Islet precursor cell (in vitro differentiated cells): Measurements from ENCODE around the gene MPI.

ENCODE experiments used
- DNase-seq: peaks from one replicate; pipeline ENCODE4 v3.0.0-alpha.2; 2018

Gene MPI, protein sequence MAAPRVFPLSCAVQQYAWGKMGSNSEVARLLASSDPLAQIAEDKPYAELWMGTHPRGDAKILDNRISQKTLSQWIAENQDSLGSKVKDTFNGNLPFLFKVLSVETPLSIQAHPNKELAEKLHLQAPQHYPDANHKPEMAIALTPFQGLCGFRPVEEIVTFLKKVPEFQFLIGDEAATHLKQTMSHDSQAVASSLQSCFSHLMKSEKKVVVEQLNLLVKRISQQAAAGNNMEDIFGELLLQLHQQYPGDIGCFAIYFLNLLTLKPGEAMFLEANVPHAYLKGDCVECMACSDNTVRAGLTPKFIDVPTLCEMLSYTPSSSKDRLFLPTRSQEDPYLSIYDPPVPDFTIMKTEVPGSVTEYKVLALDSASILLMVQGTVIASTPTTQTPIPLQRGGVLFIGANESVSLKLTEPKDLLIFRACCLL

DNA sequence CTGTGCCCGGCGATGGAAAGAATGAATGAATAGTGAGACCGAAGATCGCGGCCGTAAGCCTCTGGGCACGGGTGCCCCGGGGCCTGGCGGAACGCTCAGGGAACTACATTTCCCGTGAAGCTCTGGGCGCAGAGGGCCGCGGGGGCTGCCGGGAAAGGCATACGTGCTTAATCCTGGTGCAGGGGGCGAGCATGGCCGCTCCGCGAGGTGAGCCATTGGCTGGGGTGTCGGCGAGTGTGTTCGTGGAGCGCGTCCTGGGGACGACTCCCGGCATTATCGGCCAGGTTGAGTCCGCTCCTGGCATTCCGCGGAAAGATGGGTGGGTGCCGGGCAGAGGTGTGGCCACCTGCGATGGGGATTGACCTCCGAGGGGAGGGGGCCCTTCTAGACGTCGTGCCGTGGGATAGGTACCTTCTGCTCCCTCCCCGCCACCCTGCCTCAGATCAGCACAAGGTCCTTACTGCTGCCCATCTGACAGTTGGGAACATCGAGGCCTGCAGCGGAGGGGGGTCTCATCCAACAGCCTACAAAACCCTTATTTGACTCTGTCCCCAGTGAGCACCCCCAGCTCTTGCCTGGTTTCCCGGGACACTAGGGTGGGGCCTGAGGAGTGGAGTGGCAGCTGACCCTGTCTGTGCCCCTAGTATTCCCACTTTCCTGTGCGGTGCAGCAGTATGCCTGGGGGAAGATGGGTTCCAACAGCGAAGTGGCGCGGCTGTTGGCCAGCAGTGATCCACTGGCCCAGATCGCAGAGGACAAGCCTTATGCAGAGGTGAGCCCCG lies at the start of gene MPI:
MPI (plus strand) TSS at position 160 of the 782 bp plus-strand sequence; CDS start at position 192, 32 bp downstream.
- DNase-seq, result peak; percentile 93

DNA sequence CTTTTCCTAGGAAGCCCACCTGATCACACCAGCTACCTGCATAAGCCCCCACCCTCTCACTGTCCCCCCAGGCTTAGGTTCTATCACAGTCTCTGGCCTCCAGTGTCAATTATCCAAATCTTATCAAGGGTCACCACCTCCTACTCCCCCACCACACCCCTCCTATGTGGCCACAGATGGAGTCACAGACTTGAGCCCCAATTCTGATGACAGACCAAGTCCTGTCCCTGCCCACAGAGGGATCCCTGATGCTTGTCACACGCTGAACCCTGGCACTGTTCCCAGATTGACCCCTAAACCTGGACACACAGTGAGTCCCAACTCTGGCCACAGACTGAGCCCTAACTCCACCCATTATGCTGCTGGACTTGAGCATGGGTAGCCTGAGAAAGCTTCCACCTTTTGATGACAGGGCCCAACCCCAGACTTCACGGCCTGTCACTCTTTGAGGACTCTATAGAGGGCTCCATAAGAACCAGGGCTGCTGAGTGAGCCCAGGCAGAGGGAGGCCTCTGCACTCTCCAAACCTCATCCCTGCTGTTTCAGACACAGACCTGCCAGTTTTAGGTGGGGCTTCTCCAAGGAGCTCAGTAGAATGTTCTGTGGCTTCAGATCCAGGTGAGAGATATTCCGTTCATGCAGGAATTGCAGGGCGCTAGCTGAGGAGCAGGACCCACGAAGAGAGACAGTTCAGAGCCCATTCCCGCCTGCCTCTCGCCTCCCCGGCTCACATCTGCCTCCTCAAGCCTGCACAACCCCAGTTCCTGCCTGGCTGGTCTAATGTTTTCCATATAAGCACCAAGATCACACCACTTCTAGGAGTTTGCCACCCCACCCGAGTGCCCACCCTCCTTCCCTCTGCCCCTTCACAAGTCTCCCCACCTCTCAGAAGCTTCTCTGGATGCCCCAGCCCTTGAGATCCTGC lies 48.7 kb upstream of the MPI start:
- no peak for DNase-seq

DNA sequence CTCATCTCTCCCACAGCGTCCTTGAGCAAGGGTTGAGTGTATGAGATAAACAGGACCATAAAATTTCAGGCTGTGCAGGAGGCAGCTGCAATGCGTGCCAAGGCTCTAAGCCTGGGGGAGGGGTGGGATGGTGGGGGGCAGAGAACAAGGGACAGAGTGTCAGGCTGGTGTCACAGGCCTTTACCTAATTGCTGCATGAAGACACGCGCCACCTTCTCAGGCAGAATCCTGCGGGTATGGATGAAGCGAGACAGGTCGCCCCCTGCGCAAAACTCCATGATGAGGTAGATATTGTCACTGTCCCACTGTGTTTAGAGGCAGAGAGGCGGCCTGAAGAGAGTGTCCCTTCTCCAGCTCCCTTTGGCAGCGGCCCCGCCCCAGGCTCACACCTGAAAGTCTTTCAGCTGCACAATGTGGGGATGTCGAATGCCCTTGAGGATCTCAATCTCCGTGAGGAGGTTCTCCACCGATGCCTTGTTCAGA lies 47.9 kb upstream of the MPI start:
- DNase-seq, result no peak

DNA sequence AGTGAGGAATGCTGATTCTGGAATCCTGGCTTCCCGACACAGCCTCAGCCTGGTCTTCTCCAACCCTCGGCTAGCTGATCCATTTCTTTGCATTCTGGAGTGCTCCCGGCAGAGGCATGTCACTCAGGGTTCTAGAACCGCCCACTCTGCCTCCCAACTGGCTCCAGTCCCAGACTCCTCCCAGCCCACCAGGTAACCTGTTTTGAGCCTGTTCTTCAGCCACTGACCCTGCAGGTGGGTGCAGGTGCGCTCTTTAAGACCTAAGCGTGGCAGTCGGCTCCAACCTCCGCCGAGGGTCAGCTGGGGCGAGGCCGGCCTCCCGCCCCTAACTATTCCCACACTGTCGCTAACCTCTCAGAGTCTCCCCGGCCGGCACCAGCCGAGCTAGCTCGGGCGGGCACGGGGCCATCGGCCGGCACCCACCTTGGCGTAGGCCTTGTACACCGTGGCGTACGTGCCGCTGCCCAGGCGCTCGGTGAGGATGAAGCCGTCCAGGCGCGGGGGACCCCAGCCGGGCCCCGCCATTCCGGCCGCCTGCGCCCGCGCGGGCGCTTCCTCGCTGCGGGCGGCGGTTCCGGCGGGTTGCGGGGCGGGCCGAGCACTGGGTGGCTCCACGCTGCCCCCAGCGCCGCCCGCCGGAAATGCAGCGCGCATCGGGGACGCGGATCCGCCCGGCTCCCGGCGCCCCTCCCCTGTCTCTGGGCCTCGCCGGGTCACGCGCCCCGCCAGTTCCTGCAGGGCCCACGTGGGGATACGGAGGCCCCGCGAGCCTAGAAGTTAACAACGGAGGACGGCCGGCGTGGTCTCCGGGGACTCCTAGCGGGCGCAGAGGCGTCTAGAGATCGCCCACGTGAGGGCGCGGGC lies 47.0 kb upstream of the MPI start, which contains the start of gene ULK3:
ULK3 (minus strand) TSS at position 576 of the 864 bp plus-strand sequence; CDS start at position 525, 51 bp downstream.
- DNase-seq, result peak; percentile 96

DNA sequence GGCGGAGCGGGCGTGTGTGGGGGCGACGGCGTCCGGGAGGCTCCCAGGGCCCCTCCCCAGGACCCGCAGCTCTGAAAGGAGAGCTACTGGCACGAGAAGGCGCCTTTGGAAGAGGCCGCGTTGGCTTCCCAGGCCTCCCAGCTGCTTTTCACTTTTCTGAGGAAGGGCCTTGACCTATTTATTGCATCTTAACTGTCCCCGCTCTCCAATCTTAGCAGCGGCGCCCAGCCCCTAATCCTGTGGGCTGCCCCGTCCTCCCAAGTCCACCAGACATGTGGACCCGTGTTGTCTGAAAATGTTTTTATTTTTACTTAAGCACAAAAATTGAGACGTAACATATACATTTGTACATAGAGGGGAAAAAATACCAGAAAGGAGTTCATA lies 46.4 kb upstream of the MPI start:
- DNase-seq, result no peak

DNA sequence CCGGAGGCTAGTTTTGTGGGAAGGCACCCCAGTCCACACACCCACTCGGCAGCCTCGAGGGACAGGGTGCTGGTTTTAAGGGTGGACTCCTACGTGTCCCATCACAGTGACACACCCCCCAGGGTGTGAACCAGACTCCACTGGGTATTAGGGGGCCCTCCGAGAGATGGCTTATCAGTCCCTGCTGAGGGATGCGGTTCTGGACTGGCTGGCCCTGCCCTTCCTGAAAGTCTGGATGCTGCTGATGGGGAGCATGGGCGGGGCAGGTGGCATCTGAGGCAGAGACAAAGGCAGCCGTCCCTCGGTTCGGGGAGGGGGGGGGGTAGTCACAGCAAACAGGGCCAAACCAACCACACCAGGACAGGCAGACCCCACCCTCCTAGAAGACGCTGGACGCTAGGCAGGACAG lies 45.9 kb upstream of the MPI start:
- no peak for DNase-seq

DNA sequence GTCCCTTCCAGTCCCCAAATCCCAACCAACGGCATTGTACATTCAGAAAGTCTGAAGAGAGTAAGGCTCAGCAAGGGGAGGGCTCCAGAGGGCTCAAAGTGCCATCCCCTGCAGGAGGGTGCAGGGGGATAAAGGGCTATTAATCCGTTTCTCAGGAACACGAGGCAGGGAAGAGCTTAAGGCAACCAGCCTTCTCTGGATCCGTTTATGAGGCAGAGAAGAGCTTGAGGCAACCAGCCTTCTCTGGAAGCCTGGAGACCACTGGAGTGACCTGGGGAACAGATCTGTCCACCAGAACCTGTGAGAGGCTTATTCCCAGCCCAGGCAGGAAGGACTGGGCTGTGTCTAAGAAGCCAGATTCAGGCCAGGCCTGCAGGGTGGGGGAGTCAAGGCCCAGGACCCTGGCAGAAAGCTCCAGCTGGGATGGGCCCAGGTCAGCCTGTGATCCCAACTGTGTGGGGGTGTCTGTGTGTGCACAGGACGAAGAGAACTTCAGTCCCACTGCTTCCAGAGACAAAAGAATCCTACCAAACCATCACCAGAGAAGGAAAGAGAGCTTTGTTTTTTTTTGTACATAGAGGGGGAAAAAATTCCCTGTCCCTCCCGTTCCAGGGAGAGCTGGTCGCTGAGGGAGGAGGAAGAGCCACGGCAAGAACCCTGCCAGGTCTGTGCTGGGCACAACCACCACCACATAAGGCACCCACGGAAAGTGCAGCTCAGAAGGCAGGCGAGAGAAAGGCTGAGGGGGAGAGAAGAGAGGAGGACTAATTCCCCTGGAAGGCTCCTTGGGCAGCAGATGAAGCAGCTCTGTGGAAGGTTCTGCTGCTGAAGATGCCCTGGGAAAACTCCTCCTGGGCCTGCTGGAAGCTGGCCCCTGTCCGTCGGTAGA lies 45.3 kb upstream of the MPI start:
- DNase-seq, result no peak

DNA sequence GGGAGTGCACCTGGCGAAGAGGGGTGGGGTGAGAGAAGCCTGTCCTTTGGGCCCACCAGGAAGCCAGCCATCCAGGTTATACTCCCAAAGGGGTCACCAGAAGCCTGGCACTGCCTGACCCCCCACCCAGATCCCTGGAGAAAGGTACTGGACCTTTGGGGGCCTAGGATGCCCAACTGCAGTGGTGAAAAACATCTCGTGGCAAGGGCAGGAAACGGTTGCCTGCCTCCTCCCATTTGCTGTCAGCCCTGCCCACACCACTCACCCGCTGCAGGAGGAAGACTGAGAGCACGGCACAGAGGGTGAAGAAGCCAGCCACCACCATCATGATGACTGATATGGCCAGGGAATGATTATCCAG lies 44.7 kb upstream of the MPI start:
- DNase-seq, result no peak

DNA sequence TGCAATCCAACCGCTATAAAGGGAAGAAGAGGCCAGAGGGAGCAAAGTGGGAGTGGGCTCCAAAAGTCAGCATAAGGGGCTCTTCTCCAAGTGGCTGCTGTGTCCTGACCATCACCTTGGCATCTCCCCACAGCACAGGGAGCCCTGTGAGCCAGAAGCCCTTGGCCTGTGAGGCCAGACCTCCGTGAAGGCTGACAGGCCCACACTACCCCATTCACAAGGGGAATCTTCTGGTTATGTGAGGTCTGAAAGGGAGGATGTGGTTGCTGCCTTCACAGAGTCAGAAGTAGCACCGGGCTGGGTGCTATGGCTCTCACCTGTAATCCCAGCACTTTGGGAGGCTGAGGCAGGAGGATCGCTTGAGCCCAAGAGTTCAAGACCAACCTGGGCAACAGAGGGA lies 44.3 kb upstream of the MPI start:
- DNase-seq, result no peak

DNA sequence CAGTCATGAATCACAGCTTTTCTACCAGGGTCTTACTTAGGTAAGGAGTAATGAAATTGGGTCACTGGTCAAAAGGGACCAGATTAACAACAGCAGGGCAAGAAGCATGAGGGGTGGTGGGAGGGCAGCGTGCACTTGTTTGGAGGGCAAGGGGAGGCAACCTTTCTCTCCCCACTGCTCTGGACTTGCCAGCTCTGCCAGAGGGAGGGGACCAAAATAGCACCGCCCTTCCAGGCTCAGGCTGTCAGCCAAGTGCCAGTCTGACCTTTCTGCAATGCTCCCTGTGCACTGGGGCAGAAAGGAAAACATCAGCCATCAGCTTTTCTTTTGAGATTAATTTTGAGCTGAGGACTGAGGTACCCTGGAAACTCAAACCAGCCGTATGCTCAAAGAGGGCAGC lies 42.4 kb upstream of the MPI start:
- no peak for DNase-seq

DNA sequence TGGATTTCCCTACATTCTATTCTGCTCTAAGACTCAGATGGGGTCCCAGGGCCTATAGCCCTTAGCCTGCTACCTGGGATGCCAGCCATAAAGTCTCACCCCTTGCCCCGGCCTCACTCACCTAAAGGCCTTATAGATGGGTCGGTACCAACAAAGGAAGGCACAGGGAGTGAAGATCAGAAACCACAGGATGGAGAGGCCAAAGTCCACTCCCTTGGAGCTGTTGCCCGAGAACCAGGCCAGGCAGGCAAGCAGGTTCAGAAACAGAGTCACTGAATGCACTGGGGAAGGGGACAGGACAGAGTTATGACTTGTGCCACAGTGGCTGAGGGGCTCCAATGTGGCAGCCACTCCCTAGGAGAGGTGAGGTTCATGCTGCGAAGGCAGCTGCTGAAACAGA lies 39.4 kb upstream of the MPI start:
- DNase-seq, result no peak

DNA sequence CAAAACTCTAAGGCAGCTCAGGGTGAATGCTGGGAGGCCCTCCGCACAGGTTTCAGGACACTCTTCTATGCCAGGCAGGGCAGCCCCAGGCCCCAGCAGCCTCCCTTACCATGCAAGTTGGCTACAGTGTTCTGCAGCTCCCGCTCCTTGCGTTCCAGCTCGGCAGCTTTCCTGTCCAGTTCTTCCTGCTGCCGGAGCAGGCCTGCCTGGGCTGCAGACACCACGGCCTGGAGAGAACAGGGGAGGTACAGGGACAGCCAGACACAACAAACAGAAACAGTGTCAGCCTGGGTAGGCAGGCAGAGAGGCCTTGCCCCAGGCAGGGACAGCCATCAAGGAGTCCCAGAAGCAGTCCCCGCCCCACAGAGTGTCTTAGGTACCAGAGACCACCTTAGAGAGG lies 37.9 kb upstream of the MPI start:
- peak; percentile 74 for DNase-seq

DNA sequence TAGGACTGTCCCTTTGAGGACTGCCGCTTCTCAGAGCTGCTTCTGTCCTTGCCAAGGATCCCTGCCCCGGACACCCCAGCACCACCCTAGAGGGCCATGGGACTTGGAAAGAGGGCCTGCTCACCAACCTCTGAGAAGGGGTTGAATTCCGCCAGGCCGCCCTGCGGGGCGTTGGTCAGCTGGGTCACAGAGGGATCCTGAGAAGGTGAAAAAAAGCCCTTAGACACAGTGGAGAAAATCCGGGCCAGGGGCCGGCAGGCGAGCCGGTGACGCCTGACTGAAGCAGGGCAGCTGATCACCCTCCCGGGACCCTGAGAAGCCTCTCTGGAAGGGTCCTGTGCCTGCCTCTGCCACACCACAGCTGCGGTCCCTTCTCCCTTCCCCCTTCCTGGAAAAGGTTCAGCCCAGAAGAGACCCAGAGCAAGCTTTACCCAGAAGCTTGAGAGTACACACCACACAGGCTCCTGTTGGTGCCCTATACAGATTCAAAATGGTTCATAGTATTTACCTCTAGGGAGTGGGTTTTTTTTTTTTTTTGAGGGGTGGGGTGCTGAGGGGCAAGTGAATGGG lies 35.3 kb upstream of the MPI start:
- no peak for DNase-seq

DNA sequence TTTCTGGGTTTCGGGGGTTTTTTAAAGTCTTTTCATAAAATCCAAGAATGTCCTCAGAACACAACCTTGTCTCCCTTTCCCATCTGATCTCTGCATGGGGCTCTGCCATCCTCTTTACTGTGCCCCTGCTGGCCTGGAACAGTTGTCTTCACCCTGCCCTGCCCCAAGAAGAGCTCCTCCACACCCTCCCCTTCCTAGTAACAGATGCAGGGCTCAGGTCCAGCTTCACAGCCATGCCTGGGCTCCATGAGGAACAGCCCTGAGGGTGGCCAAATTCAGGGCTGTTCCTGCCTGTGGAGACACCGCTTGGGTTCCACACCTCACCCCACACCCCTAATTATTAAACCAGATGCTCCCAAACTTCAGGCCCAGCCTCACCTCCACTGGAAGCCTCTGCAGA lies 34.0 kb upstream of the MPI start:
- DNase-seq, result no peak

DNA sequence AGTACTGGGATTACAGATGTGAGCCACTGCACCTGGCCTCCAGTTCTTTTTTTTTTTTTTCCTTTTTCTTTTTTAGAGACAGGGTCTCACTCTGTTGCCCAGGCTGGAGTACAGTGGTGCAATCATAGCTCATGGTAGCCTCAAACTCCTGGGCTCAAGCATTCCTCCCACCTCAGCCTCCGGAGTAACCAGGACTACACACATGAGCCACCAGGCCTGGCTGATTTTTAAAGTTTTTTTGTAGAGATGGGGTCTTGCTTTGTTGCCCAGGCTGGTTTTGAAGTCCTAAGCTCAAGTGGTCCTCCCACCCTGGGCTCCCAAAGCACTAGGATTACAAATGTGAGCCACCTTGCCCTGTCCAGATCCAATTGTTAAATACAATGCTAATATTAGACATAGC lies 33.3 kb upstream of the MPI start:
- no peak for DNase-seq

DNA sequence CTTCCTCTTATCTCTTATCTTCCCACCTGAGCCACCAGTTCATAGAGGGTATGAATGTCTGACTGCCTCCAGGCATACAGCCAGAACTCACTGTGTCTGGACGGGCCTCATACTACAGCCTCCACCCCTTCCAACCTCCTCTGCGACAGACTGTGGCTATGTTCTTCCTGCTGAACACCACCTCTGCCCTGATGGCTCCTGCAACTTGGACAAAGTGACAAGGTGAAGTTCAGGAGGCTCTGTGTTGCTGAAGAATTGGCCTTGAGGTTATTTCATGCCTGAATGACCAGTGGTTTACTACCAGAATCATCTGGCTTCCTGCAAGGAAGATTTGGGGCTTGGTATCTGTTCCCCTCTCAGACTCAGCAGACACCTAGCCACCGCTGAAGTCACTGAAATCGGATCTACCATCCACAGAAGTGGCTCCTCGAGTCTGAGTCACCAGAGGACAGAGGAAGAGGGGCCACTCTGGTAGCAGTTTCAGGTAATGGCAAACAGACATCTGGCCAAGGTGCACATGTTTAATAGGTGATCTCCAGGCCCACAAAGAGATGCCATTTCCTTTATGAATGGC lies 32.7 kb upstream of the MPI start:
- DNase-seq, result no peak

DNA sequence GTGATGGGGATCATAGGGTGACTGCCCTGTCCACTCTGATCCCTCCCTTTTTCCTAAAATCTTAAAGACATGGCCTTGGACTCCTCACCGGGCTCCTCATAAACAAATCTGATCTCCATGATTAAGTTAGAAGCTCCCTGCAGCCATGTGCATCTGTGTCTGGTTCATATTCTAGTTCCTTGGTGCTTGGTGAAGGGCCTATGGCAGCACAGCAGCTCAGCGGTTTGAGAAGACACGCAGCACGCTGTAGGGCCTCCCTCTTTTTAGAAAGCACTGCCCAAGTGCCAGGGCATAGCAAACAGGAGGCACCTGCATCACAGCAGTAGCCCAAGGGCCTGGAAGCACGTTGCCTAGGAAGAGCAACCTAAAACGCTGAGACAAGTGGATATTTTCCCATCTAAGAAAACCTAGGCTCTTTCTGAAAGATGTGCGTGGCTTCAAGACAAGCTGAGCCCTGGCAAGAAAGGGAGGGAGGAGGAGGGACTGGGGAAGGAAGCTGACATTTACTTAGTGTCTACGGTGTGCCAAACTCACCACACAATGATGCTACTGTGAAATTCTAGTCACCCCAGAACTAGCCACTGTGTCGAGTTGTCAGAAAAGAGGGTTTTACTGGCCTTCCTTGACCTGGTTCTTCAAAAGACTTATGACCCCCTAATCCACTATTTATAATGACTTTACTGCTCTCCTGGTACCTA lies 32.0 kb upstream of the MPI start:
- DNase-seq, result no peak

DNA sequence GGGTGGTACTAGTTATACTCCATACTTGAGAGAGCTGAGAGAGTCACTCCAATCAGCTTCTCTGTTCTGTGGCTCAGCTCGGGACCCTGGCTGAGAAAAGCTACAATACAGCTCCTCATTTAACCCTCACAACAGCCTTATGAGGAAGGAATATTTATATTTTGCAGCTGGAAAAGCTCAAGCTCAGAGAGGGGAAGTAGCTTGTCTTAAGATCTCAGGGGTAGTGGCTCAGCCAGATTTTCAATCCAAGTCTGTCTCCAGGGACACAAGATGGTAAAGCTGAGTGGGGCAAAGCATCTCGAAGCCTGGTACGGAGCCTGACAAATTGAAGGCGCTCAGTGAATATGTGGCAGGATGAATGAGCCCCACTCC lies 31.5 kb upstream of the MPI start:
- DNase-seq, result no peak

DNA sequence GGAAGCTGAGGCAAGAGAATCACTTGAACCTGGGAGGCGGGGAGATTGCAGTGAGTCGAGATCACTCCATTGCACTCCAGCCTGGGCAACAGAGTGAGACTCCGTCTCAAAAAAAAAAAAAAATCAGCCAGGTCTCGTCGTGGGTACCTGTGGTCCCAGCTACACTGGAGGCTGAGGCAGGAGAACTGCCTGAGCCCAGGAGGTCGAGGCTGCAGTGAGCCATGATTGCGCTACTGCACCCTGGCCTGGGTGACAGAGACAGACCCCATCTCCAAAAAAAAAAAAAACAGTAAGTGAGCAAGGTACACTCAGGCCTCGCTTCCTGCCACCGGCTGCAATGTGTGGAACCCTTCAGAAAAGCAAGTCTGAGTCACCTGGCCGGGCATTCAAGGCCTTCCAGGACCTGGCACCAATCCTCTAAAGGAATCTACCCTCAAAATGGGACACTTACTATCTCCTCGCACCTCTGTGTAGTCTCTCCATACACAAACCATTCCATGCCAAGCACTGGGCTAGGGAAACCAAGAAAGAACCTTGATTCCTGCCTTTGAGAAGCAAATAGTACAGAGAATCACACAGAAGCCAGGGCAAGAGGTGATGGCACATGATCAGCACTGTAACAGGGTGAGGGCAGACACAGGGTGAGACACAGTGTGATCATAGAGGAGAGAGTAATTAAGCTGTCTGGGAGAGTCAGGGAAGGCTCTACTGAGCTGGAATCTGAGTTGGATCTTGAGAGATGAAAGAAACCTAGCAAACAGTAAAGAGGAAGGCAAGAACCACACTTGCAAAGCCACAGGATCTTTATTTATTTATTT lies 26.4 kb upstream of the MPI start:
- DNase-seq, result peak; percentile 70
